Measurements from ENCODE around the gene KLHL21. TPM values are rescaled to one million over a fixed set of nuclear protein-coding genes. Genes with fewer than 3 reads are reported as not detected.

The KLHL21 gene
- total RNA-seq, 1 experiment from 2014 or later: 17.6 TPM

GRCh38 chr1:6601923-6602668 lies 573 bp downstream of the KLHL21 start (continued):
- TF ChIP-seq ESRRA (CRISPR knock-in tag; IDR thresholded peaks at IDR 0.05; ENCODE audit: borderline replicate concordance) (peak; percentile 16; the same call in 1 of the 2 replicates), CREB1 (CRISPR knock-in tag; IDR thresholded peaks at IDR 0.05) (peak; percentile 10; the same call in 1 of the 2 replicates), ZNF317 (CRISPR knock-in tag; IDR thresholded peaks at IDR 0.05; ENCODE audit: borderline replicate concordance, low read depth) (no peak), TEAD1 (CRISPR knock-in tag; IDR thresholded peaks at IDR 0.05) (0 out of 2 replicates have a peak, but pooled peaks have one; percentile 12), RORB (CRISPR knock-in tag; IDR thresholded peaks at IDR 0.05) (no peak), NR1H2 (CRISPR knock-in tag; IDR thresholded peaks at IDR 0.05) (no peak), MLX (CRISPR knock-in tag; IDR thresholded peaks at IDR 0.05) (no peak), GRHL2 (CRISPR knock-in tag; IDR thresholded peaks at IDR 0.05; ENCODE audit: insufficient replicate concordance, severe bottlenecking) (no peak), ZBTB21 (CRISPR knock-in tag; IDR thresholded peaks at IDR 0.05; ENCODE audit: borderline replicate concordance) (no peak), ATF1 (CRISPR knock-in tag; IDR thresholded peaks at IDR 0.05) (no peak; the same call in 1 of the 2 replicates), MYBL2 (CRISPR knock-in tag; IDR thresholded peaks at IDR 0.05) (0 out of 2 replicates have a peak, but pooled peaks have one; percentile 20), MAX (CRISPR knock-in tag; IDR thresholded peaks at IDR 0.05) (peak; percentile 78; the same call in 1 of the 2 replicates), NFATC4 (CRISPR knock-in tag; IDR thresholded peaks at IDR 0.05) (no peak; the same call in 1 of the 2 replicates), FOXK1 (CRISPR knock-in tag; IDR thresholded peaks at IDR 0.05) (peak; percentile 70), NFE2L1 (CRISPR knock-in tag; IDR thresholded peaks at IDR 0.05) (0 out of 2 replicates have a peak, but pooled peaks have one; percentile 52), ARID4B (CRISPR knock-in tag; IDR thresholded peaks at IDR 0.05; ENCODE audit: borderline replicate concordance) (peak; percentile 91), NR2C2 (CRISPR knock-in tag; IDR thresholded peaks at IDR 0.05) (no peak), ERG (CRISPR knock-in tag; IDR thresholded peaks at IDR 0.05) (no peak), FOXP1 (CRISPR knock-in tag; IDR thresholded peaks at IDR 0.05; ENCODE audit: borderline replicate concordance) (peak; percentile 95), SMAD3 (CRISPR knock-in tag; IDR thresholded peaks at IDR 0.05; ENCODE audit: borderline replicate concordance) (no peak)
- TF ChIP-seq, protein P1, sequence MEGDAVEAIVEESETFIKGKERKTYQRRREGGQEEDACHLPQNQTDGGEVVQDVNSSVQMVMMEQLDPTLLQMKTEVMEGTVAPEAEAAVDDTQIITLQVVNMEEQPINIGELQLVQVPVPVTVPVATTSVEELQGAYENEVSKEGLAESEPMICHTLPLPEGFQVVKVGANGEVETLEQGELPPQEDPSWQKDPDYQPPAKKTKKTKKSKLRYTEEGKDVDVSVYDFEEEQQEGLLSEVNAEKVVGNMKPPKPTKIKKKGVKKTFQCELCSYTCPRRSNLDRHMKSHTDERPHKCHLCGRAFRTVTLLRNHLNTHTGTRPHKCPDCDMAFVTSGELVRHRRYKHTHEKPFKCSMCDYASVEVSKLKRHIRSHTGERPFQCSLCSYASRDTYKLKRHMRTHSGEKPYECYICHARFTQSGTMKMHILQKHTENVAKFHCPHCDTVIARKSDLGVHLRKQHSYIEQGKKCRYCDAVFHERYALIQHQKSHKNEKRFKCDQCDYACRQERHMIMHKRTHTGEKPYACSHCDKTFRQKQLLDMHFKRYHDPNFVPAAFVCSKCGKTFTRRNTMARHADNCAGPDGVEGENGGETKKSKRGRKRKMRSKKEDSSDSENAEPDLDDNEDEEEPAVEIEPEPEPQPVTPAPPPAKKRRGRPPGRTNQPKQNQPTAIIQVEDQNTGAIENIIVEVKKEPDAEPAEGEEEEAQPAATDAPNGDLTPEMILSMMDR (IDR thresholded peaks at IDR 0.05): no peak
- TF ChIP-seq, protein P2, sequence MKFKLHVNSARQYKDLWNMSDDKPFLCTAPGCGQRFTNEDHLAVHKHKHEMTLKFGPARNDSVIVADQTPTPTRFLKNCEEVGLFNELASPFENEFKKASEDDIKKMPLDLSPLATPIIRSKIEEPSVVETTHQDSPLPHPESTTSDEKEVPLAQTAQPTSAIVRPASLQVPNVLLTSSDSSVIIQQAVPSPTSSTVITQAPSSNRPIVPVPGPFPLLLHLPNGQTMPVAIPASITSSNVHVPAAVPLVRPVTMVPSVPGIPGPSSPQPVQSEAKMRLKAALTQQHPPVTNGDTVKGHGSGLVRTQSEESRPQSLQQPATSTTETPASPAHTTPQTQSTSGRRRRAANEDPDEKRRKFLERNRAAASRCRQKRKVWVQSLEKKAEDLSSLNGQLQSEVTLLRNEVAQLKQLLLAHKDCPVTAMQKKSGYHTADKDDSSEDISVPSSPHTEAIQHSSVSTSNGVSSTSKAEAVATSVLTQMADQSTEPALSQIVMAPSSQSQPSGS (CRISPR knock-in tag; IDR thresholded peaks at IDR 0.05; ENCODE audit: borderline replicate concordance, low read depth): no peak
- TF ChIP-seq, protein P3, sequence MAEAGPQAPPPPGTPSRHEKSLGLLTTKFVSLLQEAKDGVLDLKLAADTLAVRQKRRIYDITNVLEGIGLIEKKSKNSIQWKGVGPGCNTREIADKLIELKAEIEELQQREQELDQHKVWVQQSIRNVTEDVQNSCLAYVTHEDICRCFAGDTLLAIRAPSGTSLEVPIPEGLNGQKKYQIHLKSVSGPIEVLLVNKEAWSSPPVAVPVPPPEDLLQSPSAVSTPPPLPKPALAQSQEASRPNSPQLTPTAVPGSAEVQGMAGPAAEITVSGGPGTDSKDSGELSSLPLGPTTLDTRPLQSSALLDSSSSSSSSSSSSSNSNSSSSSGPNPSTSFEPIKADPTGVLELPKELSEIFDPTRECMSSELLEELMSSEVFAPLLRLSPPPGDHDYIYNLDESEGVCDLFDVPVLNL (CRISPR knock-in tag; IDR thresholded peaks at IDR 0.05; ENCODE audit: borderline replicate concordance, low read depth): peak; percentile 70
- TF ChIP-seq, protein P4, sequence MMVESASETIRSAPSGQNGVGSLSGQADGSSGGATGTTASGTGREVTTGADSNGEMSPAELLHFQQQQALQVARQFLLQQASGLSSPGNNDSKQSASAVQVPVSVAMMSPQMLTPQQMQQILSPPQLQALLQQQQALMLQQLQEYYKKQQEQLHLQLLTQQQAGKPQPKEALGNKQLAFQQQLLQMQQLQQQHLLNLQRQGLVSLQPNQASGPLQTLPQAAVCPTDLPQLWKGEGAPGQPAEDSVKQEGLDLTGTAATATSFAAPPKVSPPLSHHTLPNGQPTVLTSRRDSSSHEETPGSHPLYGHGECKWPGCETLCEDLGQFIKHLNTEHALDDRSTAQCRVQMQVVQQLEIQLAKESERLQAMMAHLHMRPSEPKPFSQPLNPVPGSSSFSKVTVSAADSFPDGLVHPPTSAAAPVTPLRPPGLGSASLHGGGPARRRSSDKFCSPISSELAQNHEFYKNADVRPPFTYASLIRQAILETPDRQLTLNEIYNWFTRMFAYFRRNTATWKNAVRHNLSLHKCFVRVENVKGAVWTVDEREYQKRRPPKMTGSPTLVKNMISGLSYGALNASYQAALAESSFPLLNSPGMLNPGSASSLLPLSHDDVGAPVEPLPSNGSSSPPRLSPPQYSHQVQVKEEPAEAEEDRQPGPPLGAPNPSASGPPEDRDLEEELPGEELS (CRISPR knock-in tag; IDR thresholded peaks at IDR 0.05): peak; percentile 84; the same call in 1 of the 2 replicates

All from WTC11 (cell line).